OCI-LY7 (cell line): ENCODE data around the gene GJC2. TPM values are rescaled to one million over a fixed set of nuclear protein-coding genes. Genes with fewer than 3 reads are reported as not detected.

Experiments used
- BruUV-seq: library from RNA; stranded (reverse); fragments of 400-500 nt; replicated peaks from 2 replicates; lab custom pipeline; 2021; lab: Mats Ljungman, UMichigan
- CTCF ChIA-PET: fragments of 300-600 bp; sonication (Branson Sonifier 250); formaldehyde crosslinking; loops from one replicate; lab custom pipeline; 2022; ENCODE audit warnings: antibody characterized with exemption; ENCODE audit not compliant: unreplicated experiment; lab: Charles Lee
- POLR2A ChIA-PET: fragments of 300-600 bp; sonication (Branson Sonifier 250); formaldehyde crosslinking; loops from one replicate; lab custom pipeline; 2022; ENCODE audit warnings: antibody characterized with exemption; lab: Charles Lee
- DNase-seq: peaks from one replicate; pipeline ENCODE4 v3.0.0-alpha.2; 2015; ENCODE audit warnings: low spot score
- H2AFZ ChIP-seq: fragments of 200-600 bp; sonication (generic), shearing (Covaris generic); 2 replicates; pipeline ENCODE4 v1.6.1; 2014; ENCODE audit warnings: mild to moderate bottlenecking, antibody characterized with exemption, low read length, moderate library complexity
- H3K27ac ChIP-seq: fragments of 200-600 bp; sonication (generic); 2 replicates; pipeline ENCODE4 v1.5.1; 2014; ENCODE audit warnings: mixed run types, low read depth, mild to moderate bottlenecking, moderate library complexity, low read length, inconsistent platforms; ENCODE audit not compliant: poor library complexity, severe bottlenecking
- H3K36me3 ChIP-seq: fragments of 200-600 bp; sonication (generic); 2 replicates; pipeline ENCODE4 v1.6.1; 2014; ENCODE audit warnings: mild to moderate bottlenecking, antibody characterized with exemption, low read length, moderate library complexity, mixed read lengths; ENCODE audit not compliant: insufficient read depth
- H3K4me1 ChIP-seq: fragments of 200-600 bp; sonication (generic); 2 replicates; pipeline ENCODE4 v1.5.1; 2014; ENCODE audit warnings: mild to moderate bottlenecking, low read length; ENCODE audit not compliant: insufficient read depth, poor library complexity, severe bottlenecking
- H3K4me2 ChIP-seq: fragments of 200-600 bp; sonication (generic); 2 replicates; pipeline ENCODE4 v1.6.1; 2014; ENCODE audit warnings: mild to moderate bottlenecking, low read length
- H3K4me3 ChIP-seq: fragments of 200-600 bp; sonication (generic); 2 replicates; pipeline ENCODE4 v1.5.1; 2014; ENCODE audit warnings: mild to moderate bottlenecking, low read depth, low read length; ENCODE audit not compliant: poor library complexity, severe bottlenecking
- H3K79me2 ChIP-seq: fragments of 200-600 bp; sonication (generic); 2 replicates; pipeline ENCODE4 v1.6.1; 2016; ENCODE audit warnings: low read depth, mild to moderate bottlenecking, low read length, moderate library complexity, mixed read lengths; ENCODE audit not compliant: insufficient read depth
- H3K9me2 ChIP-seq: fragments of 200-600 bp; sonication (generic); 2 replicates; pipeline ENCODE4 v1.6.1; 2016; ENCODE audit warnings: mild to moderate bottlenecking, low read length, mixed read lengths; ENCODE audit not compliant: insufficient read depth
- H3K9me3 ChIP-seq: fragments of 200-600 bp; sonication (generic); 2 replicates; pipeline ENCODE4 v1.6.1; 2014; ENCODE audit warnings: mild to moderate bottlenecking, mixed run types, low read length, mixed read lengths
- H4K20me1 ChIP-seq: fragments of 200-600 bp; sonication (generic); 2 replicates; pipeline ENCODE4 v1.6.1; 2014; ENCODE audit warnings: mild to moderate bottlenecking, antibody characterized with exemption, low read length, moderate library complexity, mixed read lengths; ENCODE audit not compliant: insufficient read depth
- EZH2phosphoT487 ChIP-seq: fragments of 200-600 bp; sonication (generic); IDR thresholded peaks from 2 replicates; pipeline ENCODE4 v1.6.1; 2018; ENCODE audit warnings: low read depth, borderline replicate concordance, mild to moderate bottlenecking, mixed run types, antibody characterized with exemption, low read length, moderate library complexity, mixed read lengths
- intact Hi-C: fragments of 100-400 bp; cut with micrococcal nuclease; formaldehyde crosslinking; loops from one replicate; pipeline ENCODE4 v1.10.0; 2022; ENCODE audit not compliant: unreplicated experiment
- total RNA-seq, 2 experiments: library from RNA; depleted of rRNA in 1 of 2; stranded (reverse); fragments of >200 nt in 1 of 2; shearing (Covaris generic) in 1 of 2; gene quantifications; 2 replicates each; pipeline ENCODE4 v1.2.3, GENCODE V29; 2014 to 2022
- TF ChIP-seq, protein P1 (sequence below): fragments of 200-600 bp; sonication (generic); conservative IDR thresholded peaks from 2 replicates; pipeline ENCODE4 v1.5.1; 2014; ENCODE audit warnings: mild to moderate bottlenecking, antibody characterized with exemption, low read length, moderate library complexity, mixed read lengths

The GJC2 gene
- total RNA-seq, 2 experiments from 2014 or later: 0.22 to 0.80 TPM

DNA sequence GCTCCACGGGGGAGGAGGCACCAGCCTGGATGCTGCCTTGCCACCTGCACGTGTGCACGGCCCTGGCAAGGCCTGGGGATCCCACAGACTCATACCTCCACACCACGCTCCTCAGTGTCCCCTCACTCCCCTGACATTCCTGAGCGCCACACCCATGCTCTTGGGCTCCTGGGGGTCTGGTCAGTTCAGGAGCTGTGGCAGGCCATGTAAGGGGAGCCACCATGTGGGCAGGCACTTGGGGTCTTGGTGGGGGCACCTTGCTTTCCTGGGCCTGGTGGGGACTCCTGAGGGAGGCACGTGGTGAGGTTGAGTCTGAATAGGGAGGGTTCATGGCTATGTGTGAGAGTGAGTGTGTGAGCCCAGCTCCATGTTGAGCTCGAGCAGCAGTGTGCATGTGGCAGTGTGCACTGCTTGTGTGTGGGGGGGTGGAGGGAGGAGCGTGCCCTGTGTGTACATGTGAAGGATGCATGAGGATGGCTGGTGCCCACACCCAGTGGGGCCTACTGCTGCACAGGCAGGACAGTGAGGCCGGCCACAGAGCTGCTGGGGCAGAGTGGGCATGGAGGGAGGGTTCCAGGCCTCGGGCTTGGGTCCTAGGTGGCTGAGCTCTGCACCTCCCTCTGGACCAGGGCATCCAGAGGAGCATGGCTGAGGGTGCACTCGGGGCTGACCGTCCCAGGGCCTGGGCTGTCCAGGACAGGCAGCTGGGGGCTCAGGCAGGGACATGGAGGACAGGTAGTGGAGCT is 1.6 kb downstream of the GJC2 start:
- no TSS peak for BruUV-seq
- DNase-seq: no peak
- intact Hi-C loops: no loop called here
- Histone ChIP-seq H4K20me1 (no peaks in the 10 kb centered on the region), H3K9me2 (no peaks in the 10 kb centered on the region), H3K4me1 (peaks cover 15% of the 10 kb centered on the region), H3K27ac (no peak overlapping the region), H3K36me3 (peaks cover 22% of the 10 kb centered on the region), H3K4me2 (no peak overlapping the region), H3K9me3 (no peaks in the 10 kb centered on the region), H2AFZ (no peak overlapping the region), H3K79me2 (no peaks in the 10 kb centered on the region), H3K4me3 (no peak overlapping the region)
- CTCF ChIA-PET: no interaction called here
- TF ChIP-seq EZH2phosphoT487: no peak
- TF ChIP-seq, protein P1, sequence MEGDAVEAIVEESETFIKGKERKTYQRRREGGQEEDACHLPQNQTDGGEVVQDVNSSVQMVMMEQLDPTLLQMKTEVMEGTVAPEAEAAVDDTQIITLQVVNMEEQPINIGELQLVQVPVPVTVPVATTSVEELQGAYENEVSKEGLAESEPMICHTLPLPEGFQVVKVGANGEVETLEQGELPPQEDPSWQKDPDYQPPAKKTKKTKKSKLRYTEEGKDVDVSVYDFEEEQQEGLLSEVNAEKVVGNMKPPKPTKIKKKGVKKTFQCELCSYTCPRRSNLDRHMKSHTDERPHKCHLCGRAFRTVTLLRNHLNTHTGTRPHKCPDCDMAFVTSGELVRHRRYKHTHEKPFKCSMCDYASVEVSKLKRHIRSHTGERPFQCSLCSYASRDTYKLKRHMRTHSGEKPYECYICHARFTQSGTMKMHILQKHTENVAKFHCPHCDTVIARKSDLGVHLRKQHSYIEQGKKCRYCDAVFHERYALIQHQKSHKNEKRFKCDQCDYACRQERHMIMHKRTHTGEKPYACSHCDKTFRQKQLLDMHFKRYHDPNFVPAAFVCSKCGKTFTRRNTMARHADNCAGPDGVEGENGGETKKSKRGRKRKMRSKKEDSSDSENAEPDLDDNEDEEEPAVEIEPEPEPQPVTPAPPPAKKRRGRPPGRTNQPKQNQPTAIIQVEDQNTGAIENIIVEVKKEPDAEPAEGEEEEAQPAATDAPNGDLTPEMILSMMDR: no peak
- POLR2A ChIA-PET: interaction anchor here (0.9 kb wide), 1 partner anchor 15 kb away, joined by 3 read pairs; no protein-coding TSS in a partner anchor

DNA sequence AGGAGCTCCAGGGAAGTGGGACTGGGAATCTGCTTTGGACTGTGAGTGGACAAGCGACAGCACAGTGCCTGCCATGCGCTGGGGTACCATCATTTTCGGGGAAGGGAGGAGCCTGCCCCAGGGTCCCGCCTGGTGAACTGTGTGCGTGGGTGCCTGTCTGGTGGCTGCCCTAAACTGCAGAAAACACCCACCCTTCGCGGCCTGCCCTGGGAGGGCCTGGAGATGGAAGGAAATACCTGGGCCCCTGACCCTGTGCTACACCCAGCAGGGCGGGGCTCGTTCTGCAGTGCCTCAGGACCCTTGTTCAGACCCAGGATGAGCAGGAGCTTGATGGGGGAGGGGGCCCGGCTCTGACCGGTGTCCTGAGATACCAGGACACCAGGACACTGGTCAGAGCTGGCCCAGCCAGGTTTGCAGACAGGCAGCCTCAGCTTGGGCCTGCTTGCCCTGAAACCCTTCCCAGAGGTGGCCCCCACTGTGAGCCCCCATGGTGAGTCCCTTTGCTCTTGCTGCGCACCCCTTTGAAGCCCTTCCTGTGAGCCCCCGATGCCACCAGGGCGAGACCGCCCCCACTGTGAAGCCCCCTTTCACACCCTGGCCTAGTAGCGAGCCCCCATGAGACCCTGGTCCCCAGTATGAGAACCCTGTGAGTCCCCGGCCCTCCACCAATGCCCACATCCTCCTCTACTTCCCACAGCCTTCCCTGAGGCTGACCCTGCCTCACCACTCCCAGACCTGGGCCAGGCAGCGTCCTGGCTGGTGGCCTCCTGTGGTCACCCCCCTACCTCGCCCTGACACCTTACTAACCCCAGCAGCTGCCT is 2.6 kb downstream of the GJC2 start:
- Histone ChIP-seq H3K36me3 (peaks cover 22% of the 10 kb centered on the region), H3K79me2 (no peaks in the 10 kb centered on the region), H3K4me1 (peaks cover 15% of the 10 kb centered on the region), H2AFZ (no peak overlapping the region), H4K20me1 (no peaks in the 10 kb centered on the region), H3K4me2 (no peak overlapping the region), H3K9me3 (no peaks in the 10 kb centered on the region), H3K9me2 (no peaks in the 10 kb centered on the region), H3K4me3 (no peak overlapping the region), H3K27ac (no peak overlapping the region)
- no TSS peak for BruUV-seq
- DNase-seq: no peak
- TF ChIP-seq, protein P1: no peak
- no peak for TF ChIP-seq EZH2phosphoT487
- POLR2A ChIA-PET: interaction anchor here (0.7 to 1.7 kb wide), 3 partner anchors 12 to 149 kb away, joined by 3 to 6 read pairs (median 4); no protein-coding TSS in a partner anchor
- intact Hi-C loops: no loop called here
- CTCF ChIA-PET: no interaction called here
